Stimulated activated CD8-positive, alpha-beta memory T cell treated with anti-CD3 and anti-CD28 coated beads, Interleukin-7, amount 100 ng/mL, for 4 hours (primary cell): ENCODE data around the gene BCAS3.
"Not testable (repeated sequence)": the region's sequence is repeated elsewhere in the genome, so short reads cannot be mapped to it uniquely, and the experiment has no call there.

Experiments
- DNase-seq, 2 donors: peaks; one replicate each; pipeline ENCODE4 v3.0.0-alpha.2; 2020; ENCODE audit warnings: low read depth in 2 of 2

Gene BCAS3

GRCh38 chr17:61127960-61128359 is 450.3 kb downstream of the BCAS3 start:
- DNase-seq: no peak

GRCh38 chr17:61128661-61129115 is 451.0 kb downstream of the BCAS3 start:
- no peak for DNase-seq

- DNase-seq: no peak
Measured at GRCh38 chr17:61129267-61130254, 451.9 kb downstream of the BCAS3 start.

GRCh38 chr17:61130330-61130729 is 452.7 kb downstream of the BCAS3 start:
- DNase-seq: no peak

- DNase-seq: no peak
Measured at GRCh38 chr17:61131585-61131984, 453.9 kb downstream of the BCAS3 start.

- DNase-seq: no peak
Measured at GRCh38 chr17:61132524-61132923, 454.9 kb downstream of the BCAS3 start.

- DNase-seq: no peak
Measured at GRCh38 chr17:61133853-61134252, 456.2 kb downstream of the BCAS3 start.

- DNase-seq: no peak
Measured at GRCh38 chr17:61134551-61135235, 457.0 kb downstream of the BCAS3 start.

GRCh38 chr17:61135782-61136181 is 458.1 kb downstream of the BCAS3 start:
- DNase-seq: no peak

- DNase-seq: no peak
Measured at GRCh38 chr17:61136296-61136695, 458.6 kb downstream of the BCAS3 start.

GRCh38 chr17:61139219-61139618 is 461.6 kb downstream of the BCAS3 start:
- DNase-seq: peak; percentile 19 to 29

GRCh38 chr17:61140081-61140786 is 462.6 kb downstream of the BCAS3 start:
- no peak for DNase-seq

- DNase-seq: no peak
Measured at GRCh38 chr17:61143026-61143425, 465.4 kb downstream of the BCAS3 start.

- no peak for DNase-seq
Measured at GRCh38 chr17:61144137-61144536, 466.5 kb downstream of the BCAS3 start.

GRCh38 chr17:61144617-61145564 is 467.2 kb downstream of the BCAS3 start:
- DNase-seq: no peak

- DNase-seq: not testable (repeated sequence)
Measured at GRCh38 chr17:61146833-61147232, 469.2 kb downstream of the BCAS3 start.

- no peak for DNase-seq
Measured at GRCh38 chr17:61149106-61149825, 471.6 kb downstream of the BCAS3 start.

GRCh38 chr17:61149862-61150362 is 472.3 kb downstream of the BCAS3 start:
- no peak for DNase-seq

- DNase-seq: no peak
Measured at GRCh38 chr17:61150686-61151299, 473.1 kb downstream of the BCAS3 start.

GRCh38 chr17:61152898-61153297 is 475.2 kb downstream of the BCAS3 start:
- DNase-seq: no peak
